Parathyroid adenoma (tissue), 2 donors: ENCODE results near the gene VWA3A.
"Not testable (repeated sequence)": the region's sequence is repeated elsewhere in the genome, so short reads cannot be mapped to it uniquely, and the experiment has no call there.

Source experiments
- H2AFZ ChIP-seq: fragments of 300-600 bp; sonication (generic); one replicate; pipeline ENCODE4 v1.7.0; 2017; ENCODE audit warnings: antibody characterized with exemption, mild to moderate bottlenecking
- H3K27ac ChIP-seq: fragments of 300-600 bp; sonication (generic); one replicate; pipeline ENCODE4 v1.7.0; 2017
- H3K27me3 ChIP-seq: fragments of 300-600 bp; sonication (generic); one replicate; pipeline ENCODE4 v1.7.0; 2017; ENCODE audit warnings: low read length; ENCODE audit not compliant: control insufficient read depth, insufficient read depth
- H3K36me3 ChIP-seq: fragments of 300-600 bp; sonication (generic); one replicate; pipeline ENCODE4 v1.7.0; 2017; ENCODE audit warnings: low read length; ENCODE audit not compliant: control insufficient read depth, insufficient read depth
- H3K4me1 ChIP-seq: fragments of 300-600 bp; sonication (generic); one replicate; pipeline ENCODE4 v1.7.0; 2017; ENCODE audit warnings: control low read depth
- H3K4me2 ChIP-seq: fragments of 300-600 bp; sonication (generic); one replicate; pipeline ENCODE4 v1.7.0; 2017; ENCODE audit warnings: low read length
- H3K4me3 ChIP-seq: fragments of 300-600 bp; sonication (generic); one replicate; pipeline ENCODE4 v1.7.0; 2017; ENCODE audit warnings: low read depth, low read length
- H3K79me2 ChIP-seq: fragments of 300-600 bp; sonication (generic); one replicate; pipeline ENCODE4 v1.7.0; 2017; ENCODE audit warnings: control low read depth
- H3K9ac ChIP-seq: fragments of 300-600 bp; sonication (generic); one replicate; pipeline ENCODE4 v1.7.0; 2017; ENCODE audit warnings: mild to moderate bottlenecking
- H3K9me3 ChIP-seq: fragments of 300-600 bp; sonication (generic); one replicate; pipeline ENCODE4 v1.7.0; 2017; ENCODE audit warnings: low read length; ENCODE audit not compliant: control insufficient read depth
- CTCF ChIP-seq: fragments of 300-600 bp; sonication (generic); IDR thresholded peaks from one replicate; pipeline ENCODE4 v1.7.0; 2017; ENCODE audit warnings: antibody characterized with exemption, mild to moderate bottlenecking
- donor health status: primary hyperparathyroidism.

Gene VWA3A

GRCh38 chr16:22092143-22092933 lies at the start of gene VWA3A:
Gene VWA3A, plus strand, starts transcription at chr16:22092541. Its CDS starts 97 bp downstream, at chr16:22092638.
- Histone ChIP-seq H3K27ac (no peak within 1 kb of the TSS), H3K36me3 (no peaks in the 10 kb centered on the region), H3K79me2 (no peaks in the 10 kb centered on the region), H3K27me3 (no peaks in the 10 kb centered on the region), H3K9ac (no peak within 1 kb of the TSS), H3K4me2 (peak within 1 kb of the TSS; percentile 27), H3K9me3 (no peaks in the 10 kb centered on the region), H3K4me1 (peaks cover 9% of the 10 kb centered on the region), H2AFZ (peak within 1 kb of the TSS; percentile 65), H3K4me3 (no peak within 1 kb of the TSS)
- TF ChIP-seq CTCF, result no peak

GRCh38 chr16:22043882-22044281 lies 48.5 kb upstream of the VWA3A start:
- H3K9ac ChIP-seq, H3K27ac ChIP-seq, H3K4me3 ChIP-seq, H3K4me2 ChIP-seq, H3K4me1 ChIP-seq, H3K9me3 ChIP-seq, H3K79me2 ChIP-seq, H2AFZ ChIP-seq, H3K36me3 ChIP-seq, H3K27me3 ChIP-seq: not testable (repeated sequence)

GRCh38 chr16:22045888-22046287 lies 46.5 kb upstream of the VWA3A start:
- not testable (repeated sequence) for H3K9ac ChIP-seq, H3K36me3 ChIP-seq, H2AFZ ChIP-seq, H3K79me2 ChIP-seq, H3K4me3 ChIP-seq, H3K4me2 ChIP-seq, H3K27me3 ChIP-seq, H3K27ac ChIP-seq, H3K9me3 ChIP-seq, H3K4me1 ChIP-seq

DNA sequence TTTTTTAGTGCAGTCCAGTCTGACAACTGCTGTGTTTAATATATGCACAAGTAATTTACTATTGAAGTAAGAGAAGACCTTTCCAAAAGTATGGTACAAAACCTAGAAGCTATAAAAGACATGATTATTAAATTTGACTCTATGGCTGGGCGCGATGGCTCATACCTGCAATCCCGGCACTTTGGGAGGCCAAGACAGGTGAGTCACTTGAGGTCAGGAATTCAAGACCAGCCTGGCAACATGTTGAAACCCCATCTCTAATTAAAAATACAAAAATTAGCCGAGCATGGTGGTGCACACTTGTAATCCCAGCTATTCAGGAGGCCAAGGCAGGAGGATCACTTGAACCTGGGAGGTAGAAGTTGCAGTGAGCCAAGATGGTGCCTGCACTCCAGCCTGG lies 41.4 kb upstream of the VWA3A start:
- Histone ChIP-seq H2AFZ (no peak overlapping the region), H3K27ac (no peak overlapping the region), H3K27me3 (no peaks in the 10 kb centered on the region), H3K79me2 (peaks cover 10% of the 10 kb centered on the region), H3K4me2 (no peak overlapping the region), H3K9me3 (no peaks in the 10 kb centered on the region), H3K9ac (no peak overlapping the region), H3K4me1 (no peaks in the 10 kb centered on the region), H3K36me3 (no peaks in the 10 kb centered on the region), H3K4me3 (no peak overlapping the region)
- no peak for TF ChIP-seq CTCF

- Histone ChIP-seq H3K9ac (no peak overlapping the region), H3K4me2 (no peak overlapping the region), H3K4me3 (no peak overlapping the region), H3K27me3 (no peaks in the 10 kb centered on the region), H3K9me3 (no peaks in the 10 kb centered on the region), H3K4me1 (no peaks in the 10 kb centered on the region), H3K27ac (no peak overlapping the region), H2AFZ (no peak overlapping the region), H3K79me2 (peaks cover 18% of the 10 kb centered on the region), H3K36me3 (no peaks in the 10 kb centered on the region)
- no peak for TF ChIP-seq CTCF
These were observed 39.4 kb upstream of the VWA3A start for GRCh38 chr16:22052980-22053379.

- Histone ChIP-seq H3K4me2 (no peak overlapping the region), H3K4me3 (no peak overlapping the region), H3K79me2 (peaks cover 18% of the 10 kb centered on the region), H3K27me3 (no peaks in the 10 kb centered on the region), H3K9me3 (no peaks in the 10 kb centered on the region), H3K9ac (no peak overlapping the region), H2AFZ (no peak overlapping the region), H3K4me1 (no peaks in the 10 kb centered on the region), H3K27ac (no peak overlapping the region), H3K36me3 (no peaks in the 10 kb centered on the region)
- no peak for TF ChIP-seq CTCF
These were observed 38.4 kb upstream of the VWA3A start for GRCh38 chr16:22053921-22054341.
